Upper lobe of left lung (tissue), 4 donors: ENCODE results near the gene MAP4K4.

Experiments
- CTCF ChIP-seq, 6 experiments: fragments of 450-650 bp in 4 of 6; fragments of 200-600 bp in 2 of 6; sonication (generic) in 2 of 6; IDR thresholded peaks; one replicate each; pipeline ENCODE4 v1.5.1; 2016 to 2019; ENCODE audit warnings: antibody characterized with exemption in 6 of 6
- EP300 ChIP-seq, 4 donors: sonication (generic); formaldehyde crosslinking; IDR thresholded peaks; one replicate each; pipeline ENCODE4 v1.5.1; 2017; ENCODE audit warnings: antibody characterized with exemption in 4 of 4, control low read depth in 2 of 4
- POLR2A ChIP-seq, 4 donors: fragments of 450-650 bp; IDR thresholded peaks; one replicate each; pipeline ENCODE4 v1.5.1; 2016 to 2017; ENCODE audit warnings: antibody characterized with exemption in 4 of 4, mild to moderate bottlenecking in 2 of 4
- POLR2AphosphoS5 ChIP-seq, 2 donors: sonication (generic); formaldehyde crosslinking; IDR thresholded peaks; one replicate each; pipeline ENCODE4 v1.5.1; 2017; ENCODE audit warnings: antibody characterized with exemption in 2 of 2

GRCh38 chr2:101792208-101792607 lies 94.7 kb downstream of the MAP4K4 start:
- TF ChIP-seq CTCF (IDR thresholded peaks at IDR 0.05) (no peak), POLR2A (IDR thresholded peaks at IDR 0.05) (no peak), POLR2AphosphoS5 (IDR thresholded peaks at IDR 0.05) (no peak), EP300 (IDR thresholded peaks at IDR 0.05) (no peak)
